DMS114 treated with DMSO at 0.1 percent for 48 hours (cell line): Measurements from ENCODE around the gene RIBC2.

Source experiments
- DNase-seq: peaks from one replicate; lab custom pipeline; 2025; ENCODE audit not compliant: unreplicated experiment; lab: John Stamatoyannopoulos, UW

RIBC2 gene

DNA sequence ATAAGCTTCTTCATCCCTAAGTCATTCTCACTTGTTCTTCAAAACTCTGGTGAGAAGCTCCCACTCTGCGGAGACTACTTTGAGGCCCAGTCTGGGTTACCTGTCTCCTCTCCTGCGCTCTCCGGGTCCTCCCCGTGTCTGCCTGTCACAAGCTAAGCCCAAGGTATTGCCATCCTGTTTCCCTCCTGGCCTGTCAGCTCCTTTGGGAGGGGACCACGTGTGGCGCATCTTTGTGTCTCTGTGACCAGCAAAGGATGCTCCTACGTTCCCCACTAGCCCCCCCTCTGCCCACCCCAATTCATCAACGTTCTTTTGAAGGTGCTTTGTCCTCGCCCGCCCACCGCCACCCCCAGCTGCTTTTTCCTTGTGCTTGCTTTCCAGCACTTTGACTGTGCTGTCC lies 57.4 kb downstream of the RIBC2 start:
- no peak for DNase-seq

- DNase-seq = no peak
Measured at GRCh38 chr22:45472426-45472825, 58.9 kb downstream of the RIBC2 start.

DNA sequence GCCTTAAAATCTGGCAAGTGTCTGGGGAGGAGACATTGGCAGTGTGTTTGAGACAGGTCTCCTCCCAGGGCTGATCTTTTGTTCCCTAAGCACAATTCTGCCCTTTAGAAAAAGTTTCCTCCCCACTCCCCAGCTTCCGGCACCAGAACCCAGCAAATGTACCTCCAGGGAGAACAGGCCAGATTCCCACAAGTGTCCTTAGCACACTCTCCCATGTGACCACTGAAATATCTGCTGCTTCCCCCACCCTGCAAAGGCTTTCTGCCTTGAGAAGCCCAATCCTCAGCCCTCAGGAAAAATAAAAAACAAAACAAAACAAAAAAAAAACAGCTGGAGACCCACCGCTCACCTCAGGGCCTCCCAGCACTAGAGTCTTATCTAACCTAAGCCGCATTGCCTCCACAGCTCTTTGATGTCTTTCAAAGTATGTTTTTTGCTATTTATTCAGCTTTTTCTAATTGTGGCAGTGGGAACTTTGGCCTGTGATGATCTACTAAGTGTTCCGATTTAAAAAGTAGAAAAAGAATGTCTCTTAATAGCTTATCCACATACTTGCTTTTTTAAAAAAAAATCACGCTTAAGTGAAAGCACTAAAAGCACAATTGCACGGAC lies 60.2 kb downstream of the RIBC2 start:
- no peak for DNase-seq

DNA sequence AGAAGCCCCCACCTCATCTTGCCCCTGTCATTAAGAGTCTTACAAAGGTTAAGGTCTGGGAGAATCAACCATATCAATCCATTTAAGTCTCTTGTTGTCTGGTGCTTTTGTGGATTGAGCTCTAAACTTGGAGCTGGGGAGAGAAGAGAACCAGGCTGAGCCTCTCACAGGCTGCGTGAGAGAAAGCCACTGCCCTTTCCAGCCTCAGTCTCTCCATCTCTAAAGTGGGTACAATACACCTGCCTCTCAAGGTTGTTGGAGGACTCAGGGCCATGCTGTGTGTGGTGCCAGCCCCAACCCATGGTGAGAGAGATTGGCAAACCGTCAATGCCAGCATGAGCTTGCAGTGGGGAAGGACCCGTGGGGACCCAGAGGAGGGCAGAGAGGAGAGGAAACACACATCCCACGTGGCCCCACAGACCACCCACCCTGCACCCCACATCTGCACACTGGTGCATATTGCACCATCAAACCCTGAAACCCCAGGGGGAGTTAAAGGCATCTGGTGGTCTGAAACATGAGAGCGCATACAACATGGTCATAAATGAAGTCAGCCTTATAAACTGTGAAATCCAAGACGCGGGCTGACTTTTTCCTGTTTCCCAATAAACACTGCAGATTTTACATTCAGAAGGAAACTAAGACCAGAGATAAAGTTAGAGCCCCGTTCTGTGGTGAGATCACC lies 61.7 kb downstream of the RIBC2 start:
- no peak for DNase-seq

- DNase-seq = no peak
Measured at GRCh38 chr22:45475851-45476514, 62.5 kb downstream of the RIBC2 start.

DNA sequence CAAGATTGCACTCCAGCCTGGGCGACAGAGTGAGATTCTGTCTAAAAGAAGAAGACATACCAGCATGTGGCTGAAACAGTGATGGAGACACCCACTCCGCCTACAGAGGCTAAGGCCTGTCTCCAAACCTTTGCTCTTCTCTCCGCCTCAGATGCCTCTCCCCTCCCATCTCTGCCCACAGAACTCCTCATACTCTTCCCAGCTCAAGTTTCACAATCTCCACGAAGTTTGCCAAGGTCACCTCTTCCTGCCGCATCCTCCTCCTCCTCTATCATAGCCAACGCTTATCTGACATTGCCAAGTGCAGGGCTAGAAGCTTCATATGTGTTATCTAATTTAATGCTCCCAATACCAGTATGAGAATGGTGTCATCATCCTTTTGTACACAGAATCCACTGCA lies 63.3 kb downstream of the RIBC2 start:
- no peak for DNase-seq

DNA sequence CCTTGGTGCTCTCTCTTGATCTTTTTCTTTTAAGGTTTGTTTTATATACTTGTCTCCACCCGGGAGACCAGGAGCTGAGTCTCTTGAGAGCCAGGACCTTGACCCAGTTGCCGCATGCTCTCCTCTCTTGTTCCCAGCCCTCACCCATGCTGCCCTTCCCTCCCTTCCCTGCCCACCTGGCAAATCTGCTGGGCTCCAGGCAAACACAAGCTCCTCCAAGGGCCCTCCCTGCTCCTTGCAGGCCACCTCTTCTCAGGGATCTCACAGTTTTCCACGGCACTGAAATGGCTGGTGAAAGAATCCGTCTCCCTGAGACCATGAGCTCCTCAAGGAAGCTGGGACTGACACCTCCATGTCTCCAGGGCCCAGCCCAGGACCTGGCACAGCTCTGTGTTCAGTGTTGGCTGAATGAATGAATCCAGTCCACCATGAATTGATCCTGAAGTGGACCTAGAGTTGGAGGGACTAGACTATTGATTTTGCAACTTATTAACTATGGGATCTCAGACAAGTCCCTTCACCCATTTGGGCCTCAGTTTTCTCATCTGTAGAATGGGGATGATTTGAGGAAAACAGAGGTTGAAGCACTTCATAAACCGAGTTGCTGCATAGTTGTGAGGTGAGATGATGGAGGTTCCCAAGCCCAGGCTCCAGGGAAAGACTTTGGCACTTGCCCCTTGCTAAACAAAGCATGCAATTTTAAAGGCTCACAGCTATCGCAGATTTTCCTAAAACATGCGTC lies 64.0 kb downstream of the RIBC2 start:
- no peak for DNase-seq

- DNase-seq = no peak
Measured at GRCh38 chr22:45478108-45478771, 64.7 kb downstream of the RIBC2 start.

DNA sequence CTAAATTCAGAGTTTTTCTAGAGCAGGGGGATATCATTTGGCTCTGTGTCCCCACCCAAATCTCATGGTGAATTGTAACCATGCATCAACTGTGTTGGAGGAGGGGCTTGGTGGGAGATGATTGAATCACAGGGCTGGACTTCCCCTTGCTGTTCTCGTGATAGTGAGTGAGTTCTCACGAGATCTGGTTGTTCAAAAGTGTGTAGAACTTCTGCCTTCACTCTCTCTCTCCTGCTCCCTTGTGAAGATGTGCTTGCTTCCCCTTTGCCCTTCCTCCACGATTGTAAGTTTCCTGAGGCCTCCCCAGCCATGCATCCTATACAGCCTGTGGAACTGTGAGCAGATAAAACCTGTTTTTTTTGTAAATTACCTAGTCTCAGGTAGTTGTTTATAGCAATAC lies 67.2 kb downstream of the RIBC2 start:
- no peak for DNase-seq

- DNase-seq = no peak
Measured at GRCh38 chr22:45481661-45482060, 68.2 kb downstream of the RIBC2 start.
